Measurements from ENCODE around the gene CCDC9B. TPM values are rescaled to one million over a fixed set of nuclear protein-coding genes. Genes with fewer than 3 reads are reported as not detected.

Gene CCDC9B
- total RNA-seq, 1 experiment from 2014 or later, result 1.4 TPM

GRCh38 chr15:40328176-40328575 lies 12.6 kb downstream of the CCDC9B start:
- Mint-ChIP-seq H3K4me1 (peaks cover 50% of the 10 kb centered on the region), H3K27me3 (ENCODE audit: low read depth) (peaks cover 4% of the 10 kb centered on the region), H3K4me3 (peak overlapping the region; percentile 38), H3K36me3 (peaks cover 15% of the 10 kb centered on the region; the same call in 1 of the 2 replicates), H3K27ac (peak overlapping the region; percentile 83), H3K9me3 (no peaks in the 10 kb centered on the region)
- DNase-seq (ENCODE audit: low spot score) (no peak), ATAC-seq (no peak)
- POLR2A ChIA-PET, result interaction anchor here (1.7 kb wide), 1 partner anchor 9 kb away, joined by 6 read pairs; no protein-coding TSS in a partner anchor
- TF ChIP-seq, protein P1, sequence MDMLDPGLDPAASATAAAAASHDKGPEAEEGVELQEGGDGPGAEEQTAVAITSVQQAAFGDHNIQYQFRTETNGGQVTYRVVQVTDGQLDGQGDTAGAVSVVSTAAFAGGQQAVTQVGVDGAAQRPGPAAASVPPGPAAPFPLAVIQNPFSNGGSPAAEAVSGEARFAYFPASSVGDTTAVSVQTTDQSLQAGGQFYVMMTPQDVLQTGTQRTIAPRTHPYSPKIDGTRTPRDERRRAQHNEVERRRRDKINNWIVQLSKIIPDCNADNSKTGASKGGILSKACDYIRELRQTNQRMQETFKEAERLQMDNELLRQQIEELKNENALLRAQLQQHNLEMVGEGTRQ (CRISPR knock-in tag; IDR thresholded peaks at IDR 0.05), result no peak
- TF ChIP-seq NR3C1 (CRISPR knock-in tag; conservative IDR thresholded peaks at IDR 0.05; ENCODE audit: low read depth) (no peak), ZNF532 (CRISPR knock-in tag; IDR thresholded peaks at IDR 0.05; ENCODE audit: borderline replicate concordance) (no peak), KAT7 (CRISPR knock-in tag; IDR thresholded peaks at IDR 0.05; ENCODE audit: borderline replicate concordance) (no peak), RORB (CRISPR knock-in tag; IDR thresholded peaks at IDR 0.05) (no peak), NFYB (CRISPR knock-in tag; conservative IDR thresholded peaks at IDR 0.05; ENCODE audit: low read depth) (no peak), ZNF423 (CRISPR knock-in tag; IDR thresholded peaks at IDR 0.05) (no peak), SMAD4 (CRISPR knock-in tag; IDR thresholded peaks at IDR 0.05) (no peak), NR2C2 (CRISPR knock-in tag; IDR thresholded peaks at IDR 0.05) (no peak)
- TF ChIP-seq, protein P2, sequence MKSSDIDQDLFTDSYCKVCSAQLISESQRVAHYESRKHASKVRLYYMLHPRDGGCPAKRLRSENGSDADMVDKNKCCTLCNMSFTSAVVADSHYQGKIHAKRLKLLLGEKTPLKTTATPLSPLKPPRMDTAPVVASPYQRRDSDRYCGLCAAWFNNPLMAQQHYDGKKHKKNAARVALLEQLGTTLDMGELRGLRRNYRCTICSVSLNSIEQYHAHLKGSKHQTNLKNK (CRISPR knock-in tag; IDR thresholded peaks at IDR 0.05), result no peak
- TF ChIP-seq, protein P3, sequence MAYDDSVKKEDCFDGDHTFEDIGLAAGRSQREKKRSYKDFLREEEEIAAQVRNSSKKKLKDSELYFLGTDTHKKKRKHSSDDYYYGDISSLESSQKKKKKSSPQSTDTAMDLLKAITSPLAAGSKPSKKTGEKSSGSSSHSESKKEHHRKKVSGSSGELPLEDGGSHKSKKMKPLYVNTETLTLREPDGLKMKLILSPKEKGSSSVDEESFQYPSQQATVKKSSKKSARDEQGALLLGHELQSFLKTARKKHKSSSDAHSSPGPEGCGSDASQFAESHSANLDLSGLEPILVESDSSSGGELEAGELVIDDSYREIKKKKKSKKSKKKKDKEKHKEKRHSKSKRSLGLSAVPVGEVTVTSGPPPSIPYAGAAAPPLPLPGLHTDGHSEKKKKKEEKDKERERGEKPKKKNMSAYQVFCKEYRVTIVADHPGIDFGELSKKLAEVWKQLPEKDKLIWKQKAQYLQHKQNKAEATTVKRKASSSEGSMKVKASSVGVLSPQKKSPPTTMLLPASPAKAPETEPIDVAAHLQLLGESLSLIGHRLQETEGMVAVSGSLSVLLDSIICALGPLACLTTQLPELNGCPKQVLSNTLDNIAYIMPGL (CRISPR knock-in tag; IDR thresholded peaks at IDR 0.05), result no peak
- TF ChIP-seq, protein P4, sequence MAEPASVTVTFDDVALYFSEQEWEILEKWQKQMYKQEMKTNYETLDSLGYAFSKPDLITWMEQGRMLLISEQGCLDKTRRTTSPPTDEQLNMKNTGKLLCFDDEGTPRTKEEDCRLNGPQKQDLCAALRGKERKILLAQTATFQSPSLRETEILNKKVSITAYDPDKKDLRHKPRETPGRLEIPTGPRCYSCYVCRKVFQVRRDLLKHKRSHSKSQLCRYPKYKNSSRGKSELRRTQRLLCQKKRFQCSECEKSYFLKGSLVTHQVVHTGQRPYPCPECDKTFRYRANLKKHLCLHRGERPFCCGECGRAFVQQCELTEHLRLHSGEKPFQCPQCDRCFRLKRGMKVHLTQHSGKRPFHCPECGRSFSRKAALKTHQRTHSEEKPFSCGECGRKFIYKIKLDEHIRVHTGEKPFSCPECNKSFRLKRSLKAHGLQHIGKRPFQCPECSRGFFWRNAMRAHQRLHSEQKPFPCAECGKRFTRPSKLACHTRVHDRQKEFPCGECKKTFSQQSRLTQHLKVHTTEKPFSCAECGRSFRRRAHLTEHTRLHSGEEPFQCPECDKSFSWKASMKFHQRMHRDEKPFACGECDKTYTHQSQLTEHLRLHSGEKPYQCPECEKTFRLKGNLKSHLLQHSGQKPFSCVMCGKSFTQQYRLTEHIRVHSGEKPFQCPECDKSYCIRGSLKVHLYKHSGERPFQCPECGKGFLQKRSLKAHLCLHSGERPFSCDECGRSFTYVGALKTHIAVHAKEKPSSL (CRISPR knock-in tag; conservative IDR thresholded peaks at IDR 0.05), result no peak
- CTCF ChIA-PET, result interaction anchor here (1.0 to 8.3 kb wide), 13 partner anchors 11 to 94 kb away, joined by 3 to 234 read pairs (median 5); partner anchors contain the start of genes ANKRD63, CCDC9B, IVD and PAK6

DNA sequence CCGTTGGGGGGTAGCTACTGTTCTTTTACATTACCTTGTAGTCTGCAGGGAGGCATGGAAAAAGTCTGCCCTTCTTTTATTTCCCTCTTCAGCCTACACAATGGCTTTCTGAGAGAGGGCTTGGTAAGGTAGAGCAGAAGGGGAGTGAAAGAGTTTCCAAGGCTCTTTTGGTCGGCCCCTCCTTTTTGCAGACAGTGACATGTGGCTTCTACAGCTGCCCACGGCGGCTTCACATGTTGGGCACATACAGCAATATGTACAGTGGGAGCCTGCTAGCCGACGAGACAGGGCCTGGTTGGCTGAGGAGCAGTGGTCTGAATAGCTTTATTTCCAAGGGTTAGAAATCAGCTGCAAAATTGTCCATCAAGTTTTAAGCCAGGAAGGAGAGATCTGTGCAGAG lies 13.3 kb downstream of the CCDC9B start:
- ChIA-PET CTCF (interaction anchor here (0.6 to 8.3 kb wide), 15 partner anchors 11 to 97 kb away, joined by 3 to 234 read pairs (median 6); partner anchors contain the start of genes CCDC9B, PAK6 and PLCB2), POLR2A (interaction anchor here (1.1 to 1.7 kb wide), 2 partner anchors 10 to 36 kb away, joined by 3 to 6 read pairs; no protein-coding TSS in a partner anchor)
- Mint-ChIP-seq H3K27ac (peak overlapping the region; percentile 83), H3K4me3 (peak overlapping the region; percentile 41), H3K27me3 (ENCODE audit: low read depth) (peaks cover 9% of the 10 kb centered on the region), H3K4me1 (peaks cover 54% of the 10 kb centered on the region), H3K9me3 (no peaks in the 10 kb centered on the region), H3K36me3 (peaks cover 15% of the 10 kb centered on the region; the same call in 1 of the 2 replicates)
- no peak for DNase-seq (ENCODE audit: low spot score)
- ATAC-seq, result peak; percentile 17
- TF ChIP-seq, protein P5, sequence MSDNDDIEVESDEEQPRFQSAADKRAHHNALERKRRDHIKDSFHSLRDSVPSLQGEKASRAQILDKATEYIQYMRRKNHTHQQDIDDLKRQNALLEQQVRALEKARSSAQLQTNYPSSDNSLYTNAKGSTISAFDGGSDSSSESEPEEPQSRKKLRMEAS (CRISPR knock-in tag; IDR thresholded peaks at IDR 0.05), result 0 out of 2 replicates have a peak, but pooled peaks have one; percentile 46
- TF ChIP-seq ATF2 (CRISPR knock-in tag; IDR thresholded peaks at IDR 0.05; ENCODE audit: borderline replicate concordance, low read depth), result no peak
- TF ChIP-seq EMX1 (CRISPR knock-in tag; IDR thresholded peaks at IDR 0.05), result no peak
- peak; percentile 46; the same call in 1 of the 2 replicates for TF ChIP-seq ETV6 (CRISPR knock-in tag; IDR thresholded peaks at IDR 0.05)
- no peak for TF ChIP-seq TEAD4 (CRISPR knock-in tag; IDR thresholded peaks at IDR 0.05)
- TF ChIP-seq TEAD1 (CRISPR knock-in tag; IDR thresholded peaks at IDR 0.05), result no peak
- TF ChIP-seq NFYB (CRISPR knock-in tag; conservative IDR thresholded peaks at IDR 0.05; ENCODE audit: low read depth), result no peak
- no peak for TF ChIP-seq ZNF317 (CRISPR knock-in tag; IDR thresholded peaks at IDR 0.05; ENCODE audit: borderline replicate concordance, low read depth)
- no peak for TF ChIP-seq OVOL2 (CRISPR knock-in tag; IDR thresholded peaks at IDR 0.05; ENCODE audit: borderline replicate concordance)
- TF ChIP-seq HMGA2 (CRISPR knock-in tag; IDR thresholded peaks at IDR 0.05), result no peak
- TF ChIP-seq E2F4 (CRISPR knock-in tag; IDR thresholded peaks at IDR 0.05; ENCODE audit: borderline replicate concordance, low read depth), result no peak

All from WTC11 (cell line).